Measurements from ENCODE around the gene UBR3. TPM values are rescaled to one million over a fixed set of nuclear protein-coding genes. Genes with fewer than 3 reads are reported as not detected.

Gene UBR3
- total and polyA plus RNA-seq, 10 donors: 7.2 to 119 (median 54.3) TPM

DNA sequence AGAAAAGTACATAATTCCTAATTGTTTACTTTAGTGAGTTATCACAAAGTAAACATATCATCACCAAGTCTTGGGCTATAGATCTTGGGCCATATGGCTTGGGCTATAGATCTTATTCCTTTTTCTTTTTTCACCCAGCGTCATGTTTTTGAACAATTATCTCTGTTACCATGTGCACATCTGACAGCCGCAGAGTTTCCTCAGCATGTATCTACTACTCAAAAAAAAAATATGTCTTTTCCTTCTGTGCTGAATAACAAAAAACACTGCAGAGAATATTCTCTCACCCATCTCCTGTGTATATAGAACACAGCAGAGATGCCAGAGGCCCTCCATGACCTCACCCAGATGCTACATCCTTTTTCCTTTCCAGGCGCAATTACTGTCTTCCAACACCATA is 274.5 kb downstream of the UBR3 start:
- WGBS, 5 donors: 78 to 92% (median 81%) methylated on average over 3 of the region's 3 CpGs
- no peak overlapping the region for H3K27ac ChIP-seq
- no peak overlapping the region for H3K4me3 ChIP-seq
- H3K27me3 ChIP-seq (replicated peaks in 1 of 7): no peaks in the 10 kb centered on the region
- H3K4me1 ChIP-seq: no peaks in the 10 kb centered on the region
- intact Hi-C loops (cut with DNase I; ENCODE audit: low total_unique reads): no loop called here
- DNase-seq: no peak
- peaks cover 0 to 11% (median 0%) of the 10 kb centered on the region in 8 donors for H3K9me3 ChIP-seq
- TF ChIP-seq POLR2A (IDR thresholded peaks at IDR 0.05) (no peak), POLR2AphosphoS5 (IDR thresholded peaks at IDR 0.05) (no peak)
- TF ChIP-seq, protein P1, sequence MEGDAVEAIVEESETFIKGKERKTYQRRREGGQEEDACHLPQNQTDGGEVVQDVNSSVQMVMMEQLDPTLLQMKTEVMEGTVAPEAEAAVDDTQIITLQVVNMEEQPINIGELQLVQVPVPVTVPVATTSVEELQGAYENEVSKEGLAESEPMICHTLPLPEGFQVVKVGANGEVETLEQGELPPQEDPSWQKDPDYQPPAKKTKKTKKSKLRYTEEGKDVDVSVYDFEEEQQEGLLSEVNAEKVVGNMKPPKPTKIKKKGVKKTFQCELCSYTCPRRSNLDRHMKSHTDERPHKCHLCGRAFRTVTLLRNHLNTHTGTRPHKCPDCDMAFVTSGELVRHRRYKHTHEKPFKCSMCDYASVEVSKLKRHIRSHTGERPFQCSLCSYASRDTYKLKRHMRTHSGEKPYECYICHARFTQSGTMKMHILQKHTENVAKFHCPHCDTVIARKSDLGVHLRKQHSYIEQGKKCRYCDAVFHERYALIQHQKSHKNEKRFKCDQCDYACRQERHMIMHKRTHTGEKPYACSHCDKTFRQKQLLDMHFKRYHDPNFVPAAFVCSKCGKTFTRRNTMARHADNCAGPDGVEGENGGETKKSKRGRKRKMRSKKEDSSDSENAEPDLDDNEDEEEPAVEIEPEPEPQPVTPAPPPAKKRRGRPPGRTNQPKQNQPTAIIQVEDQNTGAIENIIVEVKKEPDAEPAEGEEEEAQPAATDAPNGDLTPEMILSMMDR (IDR thresholded peaks at IDR 0.05 in 8 of 11, conservative IDR thresholded peaks at IDR 0.05 in 3 of 11): no peak
- H3K36me3 ChIP-seq: no peaks in the 10 kb centered on the region

DNA sequence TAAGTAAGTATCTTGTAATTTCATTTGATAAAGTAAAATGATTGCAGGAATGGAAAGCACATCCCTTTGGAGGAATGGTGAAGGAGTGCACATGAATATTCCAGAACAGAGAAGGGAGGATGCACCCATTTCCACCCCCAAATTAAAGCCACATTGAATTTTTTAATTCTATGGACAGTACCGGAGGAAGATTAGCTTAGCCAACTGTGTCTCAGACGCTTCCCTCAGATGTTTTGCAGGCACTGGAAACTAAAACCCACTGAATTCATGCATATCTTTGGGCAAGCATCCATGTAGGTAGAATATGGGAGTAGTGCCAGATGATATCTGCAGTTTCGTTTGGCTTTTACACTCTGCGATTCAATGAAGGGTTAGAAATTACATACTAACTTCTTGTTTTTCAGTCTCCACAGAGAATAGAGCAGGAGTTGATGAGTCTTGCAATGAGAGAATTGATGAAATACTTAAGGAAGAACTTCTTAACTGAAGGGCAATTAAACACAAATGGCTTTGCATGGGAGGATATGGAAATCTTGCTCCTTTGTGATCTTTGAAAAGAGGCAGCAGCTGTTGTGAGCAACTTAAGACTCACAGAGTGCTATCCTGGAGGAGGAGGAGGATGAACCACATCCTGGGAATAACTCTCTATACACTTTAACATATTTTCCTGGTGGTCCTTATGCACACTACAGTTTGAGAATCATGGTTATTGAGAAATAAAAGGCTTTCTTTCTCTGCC is 279.0 kb downstream of the UBR3 start:
- intact Hi-C loops (cut with DNase I; ENCODE audit: low total_unique reads): no loop called here
- Histone ChIP-seq H3K4me1 (no peaks in the 10 kb centered on the region), H3K4me3 (no peak overlapping the region), H3K9me3 (no peaks in the 10 kb centered on the region), H3K27ac (no peak overlapping the region), H3K36me3 (no peaks in the 10 kb centered on the region), H3K27me3 (replicated peaks in 1 of 7) (no peaks in the 10 kb centered on the region)
- no peak for DNase-seq
- 73 to 89% (median 84%) methylated on average over 4 of the region's 4 CpGs for WGBS, 5 donors
- TF ChIP-seq POLR2A (IDR thresholded peaks at IDR 0.05): no peak
- TF ChIP-seq POLR2AphosphoS5 (IDR thresholded peaks at IDR 0.05): no peak
- TF ChIP-seq, protein P1 (IDR thresholded peaks at IDR 0.05 in 8 of 11, conservative IDR thresholded peaks at IDR 0.05 in 3 of 11): no peak

DNA sequence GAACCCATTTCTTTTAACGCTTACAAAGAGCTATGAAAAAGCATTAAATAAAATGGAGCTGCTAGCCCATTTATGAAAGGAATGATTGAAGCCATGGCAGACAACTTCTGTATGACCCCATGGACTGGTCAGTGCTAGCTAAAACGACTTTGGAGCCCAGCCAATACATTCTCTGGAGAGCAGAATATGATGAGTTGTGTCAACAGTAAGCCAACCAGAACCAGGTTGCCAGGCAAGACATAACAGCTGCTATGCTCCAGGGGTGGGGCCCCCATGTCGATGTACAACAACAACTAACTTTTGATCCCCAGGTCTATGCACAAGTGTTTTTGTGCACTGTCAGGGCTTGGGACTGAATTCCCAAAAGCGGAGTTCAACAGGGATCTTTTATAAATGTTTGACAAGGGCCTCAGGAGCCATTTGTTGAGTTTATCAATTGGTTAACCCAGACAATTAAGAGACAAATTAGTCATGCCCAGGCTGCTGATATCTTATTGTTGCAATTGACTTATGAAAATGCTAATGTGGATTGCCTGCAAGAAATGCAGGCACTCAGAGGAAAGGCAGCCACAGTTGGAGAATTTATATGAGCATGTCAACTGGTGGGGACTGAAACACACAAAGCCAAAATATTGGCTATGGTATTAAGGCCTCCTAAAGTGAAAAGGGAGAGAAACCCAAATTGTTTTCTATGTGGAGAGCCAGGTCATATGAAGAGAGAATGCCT is 286.1 kb downstream of the UBR3 start:
- DNase-seq: no peak
- no peak overlapping the region for H3K27ac ChIP-seq
- TF ChIP-seq, protein P1 (IDR thresholded peaks at IDR 0.05 in 8 of 11, conservative IDR thresholded peaks at IDR 0.05 in 3 of 11): no peak
- TF ChIP-seq POLR2A (IDR thresholded peaks at IDR 0.05) (no peak), POLR2AphosphoS5 (IDR thresholded peaks at IDR 0.05) (no peak)
- no peaks in the 10 kb centered on the region for H3K4me1 ChIP-seq
- whole genome bisulfite sequencing, 5 donors: 63 to 86% (median 81%) methylated on average over 4 of the region's 4 CpGs
- H3K36me3 ChIP-seq: no peaks in the 10 kb centered on the region
- peaks cover 0 to 4% (median 0%) of the 10 kb centered on the region in 8 donors for H3K9me3 ChIP-seq
- peaks cover 0 to 3% (median 0%) of the 10 kb centered on the region in 7 donors for H3K27me3 ChIP-seq (replicated peaks in 1 of 7)
- intact Hi-C loops (cut with DNase I; ENCODE audit: low total_unique reads): no loop called here
- no peak overlapping the region for H3K4me3 ChIP-seq
